Measurements from ENCODE around the gene PALD1.

- TF ChIP-seq CTCF (conservative IDR thresholded peaks at IDR 0.05 in 1 of 2, IDR thresholded peaks at IDR 0.05 in 1 of 2; ENCODE audit: low read depth in 1 of 2, low read length in 2 of 2) (no peak), EZH2 (IDR thresholded peaks at IDR 0.05; ENCODE audit: low read length, missing control alignments) (no peak)
These were observed 17.2 kb downstream of the PALD1 start for GRCh38 chr10:70495691-70496261.

All from fibroblast of lung (primary cell).